Embryonic facial prominence (tissue), 1 donor: ENCODE measurements around the gene ALG1.

Experiments
- DNase-seq: peaks from one replicate; pipeline ENCODE4 v3.0.0-alpha.2; 2016; ENCODE audit errors: extremely low spot score

ALG1 gene

GRCh38 chr16:5045499-5046115 is 26.0 kb upstream of the ALG1 start:
- no peak for DNase-seq

GRCh38 chr16:5046914-5047313 is 24.7 kb upstream of the ALG1 start:
- DNase-seq: no peak

GRCh38 chr16:5054876-5055865 is 16.5 kb upstream of the ALG1 start:
- no peak for DNase-seq

DNA sequence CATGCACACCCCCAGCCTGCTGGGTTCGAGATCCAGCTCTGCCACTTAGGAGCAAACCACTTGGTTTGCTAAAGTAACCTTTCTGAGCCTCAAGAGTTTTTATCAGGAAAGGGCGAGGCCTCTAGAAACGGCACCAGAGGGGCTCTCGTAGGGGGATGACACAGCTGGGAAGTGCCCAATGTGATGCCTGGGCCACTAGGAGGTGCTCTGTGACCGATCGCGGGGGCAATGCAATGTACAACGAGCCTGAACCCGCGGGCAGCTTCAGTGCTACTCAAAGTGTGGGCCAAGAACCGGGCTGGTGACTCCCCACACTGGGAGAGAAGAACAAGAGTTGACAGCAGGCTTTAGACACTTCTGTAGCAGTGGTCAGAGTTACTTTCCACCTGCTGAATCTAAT is 15.3 kb upstream of the ALG1 start:
- DNase-seq: no peak

- DNase-seq: no peak
These were observed 13.2 kb upstream of the ALG1 start for GRCh38 chr16:5058476-5058875.

DNA sequence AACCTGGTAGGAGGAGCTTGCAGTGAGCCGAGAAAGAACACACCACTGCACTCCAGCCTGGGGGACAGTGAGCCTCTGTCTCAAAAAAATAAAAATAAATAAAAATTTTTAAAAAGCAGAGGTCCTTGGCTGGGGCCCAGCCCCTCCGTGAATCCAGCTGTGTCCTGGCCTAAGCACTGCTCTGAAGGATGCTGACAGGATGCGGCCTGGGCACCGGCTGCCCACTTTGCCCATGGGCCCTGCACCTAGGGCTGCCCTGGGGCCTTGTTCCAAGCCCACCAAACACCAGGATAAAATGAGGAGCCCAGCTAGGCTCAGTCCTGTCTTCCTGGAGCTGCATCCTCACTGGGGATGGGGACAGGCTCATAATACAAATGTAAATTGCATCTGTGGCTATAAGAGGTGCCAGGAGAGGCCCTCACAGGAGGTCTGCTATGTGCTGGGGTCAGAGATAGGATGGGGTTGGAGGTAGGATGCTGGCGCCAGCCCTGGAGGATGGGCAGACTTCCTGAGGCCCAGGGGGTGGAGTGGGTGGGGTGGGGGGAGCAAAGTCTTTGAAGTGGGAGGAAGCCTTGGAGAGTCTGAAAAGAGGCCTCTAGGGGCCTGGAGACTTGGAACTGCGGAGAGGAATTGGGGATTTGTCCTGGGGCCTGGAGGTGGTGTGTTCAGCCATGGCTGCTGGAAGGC is 12.1 kb upstream of the ALG1 start:
- DNase-seq: no peak

GRCh38 chr16:5060073-5060641 is 11.5 kb upstream of the ALG1 start:
- no peak for DNase-seq

- DNase-seq: no peak
These were observed 9.6 kb upstream of the ALG1 start for GRCh38 chr16:5062051-5062450.

DNA sequence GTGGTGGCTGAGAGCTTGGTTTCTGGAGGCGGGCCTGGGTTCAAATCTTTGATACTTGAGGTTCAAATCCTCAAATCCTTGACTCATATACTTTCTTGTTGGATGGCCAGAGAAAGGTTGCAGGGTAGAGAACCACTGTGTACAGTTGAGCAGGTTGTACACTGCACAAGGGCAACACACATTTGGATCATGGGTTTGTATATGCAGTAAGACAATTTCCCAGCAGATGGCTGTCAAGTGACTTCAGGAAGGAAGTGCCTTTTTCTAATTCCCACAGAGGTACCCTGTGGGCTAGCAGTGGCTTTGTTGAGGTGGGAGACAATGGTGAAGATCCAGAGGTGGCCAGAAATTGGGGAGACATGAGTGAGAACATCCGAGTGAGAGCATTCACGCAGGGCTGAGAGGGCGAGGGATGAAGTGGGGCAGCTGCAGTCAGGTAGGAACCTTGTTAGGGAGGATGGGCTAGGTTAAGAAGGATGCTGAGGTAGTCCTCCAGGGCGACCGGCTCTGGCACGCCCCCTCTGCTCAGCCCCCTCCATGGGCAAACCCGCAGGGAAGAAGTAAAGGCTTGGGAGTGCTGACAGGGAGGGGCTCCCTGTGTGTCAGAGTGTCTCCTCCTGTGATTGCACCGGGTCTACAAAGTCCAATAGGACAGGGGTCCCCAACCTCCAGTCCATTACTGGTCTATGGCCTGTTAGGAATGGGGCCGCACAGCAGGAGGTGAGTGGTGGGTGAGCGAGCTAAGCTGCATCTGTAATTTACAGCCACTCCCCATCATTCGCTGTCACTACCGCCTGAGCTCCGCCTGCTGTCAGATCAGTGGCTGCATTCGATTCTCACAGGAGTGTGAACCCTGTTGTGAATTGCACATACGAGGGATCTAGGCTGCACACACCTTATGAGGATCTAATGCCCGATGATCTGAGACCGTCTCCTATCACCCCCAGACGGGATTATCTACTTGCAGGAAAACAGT is 8.6 kb upstream of the ALG1 start:
- DNase-seq: no peak

- DNase-seq: no peak
These were observed 6.7 kb upstream of the ALG1 start for GRCh38 chr16:5064915-5065314.

DNA sequence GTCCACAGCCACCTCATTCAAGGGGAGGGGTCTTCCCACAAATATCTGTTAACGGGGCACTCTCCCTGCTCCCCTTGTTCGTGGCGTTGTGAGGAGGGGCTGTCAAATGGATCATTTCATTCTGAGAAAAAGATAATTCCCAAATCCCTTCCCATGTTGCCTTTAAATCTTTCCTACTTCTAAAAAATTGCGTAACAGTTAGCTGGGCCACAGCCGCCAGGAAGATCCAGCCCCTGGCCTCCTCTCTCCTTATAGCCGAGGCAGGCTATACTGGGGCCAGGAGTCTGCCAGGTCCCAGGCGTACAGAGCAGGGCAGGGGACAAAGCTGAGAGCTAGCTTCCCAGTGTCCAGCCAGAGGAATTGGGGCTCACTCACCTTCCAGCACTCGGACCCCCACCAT is 6.3 kb upstream of the ALG1 start:
- DNase-seq: no peak

GRCh38 chr16:5065813-5066212 is 5.8 kb upstream of the ALG1 start, which contains the start of gene C16orf89:
TSS of gene C16orf89 (minus strand) at chr16:5065956. CDS start at chr16:5065908, 48 bp downstream.
- DNase-seq: no peak

GRCh38 chr16:5066511-5066910 is 5.1 kb upstream of the ALG1 start:
- no peak for DNase-seq

- DNase-seq: no peak
These were observed 2.6 kb upstream of the ALG1 start for GRCh38 chr16:5069048-5069447.

DNA sequence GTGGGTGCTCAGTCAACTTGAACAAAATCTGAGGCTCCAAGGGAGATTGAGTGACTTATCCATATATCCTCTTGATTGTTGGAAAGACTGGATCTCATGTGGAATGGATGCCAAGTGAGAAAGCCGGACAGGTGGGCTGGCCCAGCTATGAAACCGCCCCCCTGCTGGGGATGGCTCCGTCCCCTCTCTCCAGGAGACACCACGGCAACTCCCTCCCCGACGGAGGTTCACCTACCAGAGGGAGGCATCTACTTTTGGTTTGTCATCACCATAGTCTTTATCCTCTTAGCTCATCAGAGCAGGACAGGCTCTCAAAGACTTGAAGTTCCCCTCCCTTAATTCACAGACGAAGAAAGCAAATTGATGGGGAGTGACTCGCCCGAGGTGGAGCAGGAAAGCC is 1.8 kb upstream of the ALG1 start:
- no peak for DNase-seq

DNA sequence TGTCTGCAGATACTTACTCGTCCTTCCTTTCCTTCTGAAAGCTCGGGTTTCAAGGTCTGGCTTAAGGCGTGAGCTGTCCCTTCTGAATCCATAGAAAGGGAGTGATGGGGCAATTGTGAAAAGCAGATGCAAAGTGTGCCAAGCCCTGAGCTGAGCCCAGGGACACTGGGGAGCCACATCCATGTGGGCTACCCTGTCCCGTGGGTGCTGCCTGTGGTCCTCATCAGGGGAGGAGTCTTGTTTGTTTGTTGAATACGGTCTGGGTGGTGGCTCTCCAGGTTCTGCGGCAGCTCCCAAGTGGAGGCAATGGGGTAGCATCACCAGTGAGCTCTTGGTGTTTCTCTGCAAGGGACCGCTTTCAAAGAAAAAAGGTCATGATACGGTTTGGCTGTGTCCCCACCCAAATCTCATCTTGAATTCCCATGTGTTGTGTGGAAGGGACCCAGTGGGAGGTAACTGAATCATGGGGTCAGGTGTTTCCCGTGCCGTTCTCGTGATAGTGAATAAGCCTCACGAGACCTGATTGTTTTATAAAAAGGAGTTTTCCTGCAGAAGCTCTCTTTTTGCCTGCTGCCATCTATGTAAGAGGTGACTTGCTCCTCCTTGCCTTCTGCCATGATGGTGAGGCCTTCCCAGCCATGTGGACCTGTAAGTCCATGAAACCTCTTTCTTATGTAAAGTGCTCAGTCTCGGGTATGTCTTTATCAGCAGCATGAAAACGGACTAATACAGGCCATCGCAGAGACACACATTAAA is 1.0 kb upstream of the ALG1 start:
- no peak for DNase-seq

GRCh38 chr16:5071341-5071680 is 332 bp upstream of the ALG1 start:
- no peak for DNase-seq

GRCh38 chr16:5072334-5073278 is 963 bp downstream of the ALG1 start:
- DNase-seq: no peak

DNA sequence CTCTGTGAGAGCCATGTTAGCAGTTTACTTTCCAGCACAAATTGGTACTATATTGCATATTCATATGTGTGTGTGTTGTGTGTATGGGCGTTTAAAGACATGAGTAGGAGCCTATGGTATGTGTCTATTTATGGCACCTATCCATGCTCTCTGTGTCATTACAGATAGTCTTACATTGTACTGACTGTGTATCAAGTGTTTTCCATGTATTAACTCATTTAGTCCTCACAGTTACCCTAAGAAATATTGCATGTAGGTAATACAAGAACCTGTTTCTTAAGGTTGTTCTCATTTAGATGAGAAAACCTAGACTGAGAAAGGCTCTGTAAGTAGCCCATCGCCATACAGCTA is 1.6 kb downstream of the ALG1 start:
- no peak for DNase-seq
